Measurements from ENCODE around the gene PPP4C.

The PPP4C gene

DNA sequence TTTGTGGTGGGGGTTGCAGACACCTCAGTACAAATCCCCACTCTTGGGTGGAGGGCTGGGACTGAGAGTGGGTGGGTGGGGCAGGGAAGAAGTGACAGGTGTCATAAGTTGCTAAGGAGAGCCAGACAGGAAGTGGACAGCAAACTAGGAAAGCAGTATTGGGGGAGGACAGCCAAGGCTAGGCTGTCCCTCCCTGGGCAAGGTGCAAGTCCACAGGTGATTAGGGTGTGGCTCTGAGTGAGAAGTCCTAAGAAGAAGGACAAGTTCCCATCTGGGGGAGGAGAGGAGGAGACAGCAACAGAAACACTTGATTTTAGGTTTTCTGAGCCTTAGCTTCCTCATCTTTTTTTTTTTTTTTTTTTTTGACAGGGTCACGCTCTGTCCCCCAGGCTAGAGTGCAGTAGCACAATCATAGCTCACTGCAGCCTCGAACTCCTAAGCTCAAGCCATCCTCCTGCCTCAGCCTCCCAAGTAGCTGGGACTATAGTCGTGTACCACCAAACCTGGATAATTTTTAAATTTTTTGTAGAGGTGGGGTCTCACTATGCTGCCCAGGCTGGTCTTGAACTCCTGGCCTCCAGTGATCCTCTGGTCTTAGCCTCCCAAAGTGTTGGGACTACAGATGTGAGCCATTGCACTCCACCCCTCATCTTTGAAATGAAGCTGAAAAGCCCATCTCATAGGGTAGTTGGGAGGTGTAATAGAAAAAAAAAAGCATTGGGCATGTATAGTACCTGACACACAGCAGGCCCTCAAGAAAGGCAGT, 44.7 kb downstream of the PPP4C start:
- DNase-seq (ENCODE audit: low read depth in 1 of 2, low spot score in 1 of 2), result no peak
- Histone ChIP-seq H3K27me3 (ENCODE audit: insufficient read depth, poor library complexity, severe bottlenecking) (no peaks in the 10 kb centered on the region), H3K27ac (replicated peaks) (no peak overlapping the region), H3K4me3 (replicated peaks; ENCODE audit: insufficient read depth, low read length) (no peak overlapping the region)
- no peak for TF ChIP-seq GABPA (IDR thresholded peaks at IDR 0.05; ENCODE audit: low read depth)
- TF ChIP-seq SPI1 (IDR thresholded peaks at IDR 0.05; ENCODE audit: borderline replicate concordance, low read depth), result no peak
- TF ChIP-seq POLR2AphosphoS5 (IDR thresholded peaks at IDR 0.05; ENCODE audit: low read depth), result no peak
- no peak for TF ChIP-seq CTCF (IDR thresholded peaks at IDR 0.05; ENCODE audit: insufficient read depth, low read length)
- TF ChIP-seq, protein P1, sequence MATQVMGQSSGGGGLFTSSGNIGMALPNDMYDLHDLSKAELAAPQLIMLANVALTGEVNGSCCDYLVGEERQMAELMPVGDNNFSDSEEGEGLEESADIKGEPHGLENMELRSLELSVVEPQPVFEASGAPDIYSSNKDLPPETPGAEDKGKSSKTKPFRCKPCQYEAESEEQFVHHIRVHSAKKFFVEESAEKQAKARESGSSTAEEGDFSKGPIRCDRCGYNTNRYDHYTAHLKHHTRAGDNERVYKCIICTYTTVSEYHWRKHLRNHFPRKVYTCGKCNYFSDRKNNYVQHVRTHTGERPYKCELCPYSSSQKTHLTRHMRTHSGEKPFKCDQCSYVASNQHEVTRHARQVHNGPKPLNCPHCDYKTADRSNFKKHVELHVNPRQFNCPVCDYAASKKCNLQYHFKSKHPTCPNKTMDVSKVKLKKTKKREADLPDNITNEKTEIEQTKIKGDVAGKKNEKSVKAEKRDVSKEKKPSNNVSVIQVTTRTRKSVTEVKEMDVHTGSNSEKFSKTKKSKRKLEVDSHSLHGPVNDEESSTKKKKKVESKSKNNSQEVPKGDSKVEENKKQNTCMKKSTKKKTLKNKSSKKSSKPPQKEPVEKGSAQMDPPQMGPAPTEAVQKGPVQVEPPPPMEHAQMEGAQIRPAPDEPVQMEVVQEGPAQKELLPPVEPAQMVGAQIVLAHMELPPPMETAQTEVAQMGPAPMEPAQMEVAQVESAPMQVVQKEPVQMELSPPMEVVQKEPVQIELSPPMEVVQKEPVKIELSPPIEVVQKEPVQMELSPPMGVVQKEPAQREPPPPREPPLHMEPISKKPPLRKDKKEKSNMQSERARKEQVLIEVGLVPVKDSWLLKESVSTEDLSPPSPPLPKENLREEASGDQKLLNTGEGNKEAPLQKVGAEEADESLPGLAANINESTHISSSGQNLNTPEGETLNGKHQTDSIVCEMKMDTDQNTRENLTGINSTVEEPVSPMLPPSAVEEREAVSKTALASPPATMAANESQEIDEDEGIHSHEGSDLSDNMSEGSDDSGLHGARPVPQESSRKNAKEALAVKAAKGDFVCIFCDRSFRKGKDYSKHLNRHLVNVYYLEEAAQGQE (IDR thresholded peaks at IDR 0.05; ENCODE audit: insufficient replicate concordance, low read depth), result no peak

- TF ChIP-seq, protein P1 (IDR thresholded peaks at IDR 0.05; ENCODE audit: insufficient replicate concordance, low read depth), result no peak
- TF ChIP-seq CTCF (IDR thresholded peaks at IDR 0.05; ENCODE audit: insufficient read depth, low read length), result no peak
- no peak for TF ChIP-seq POLR2AphosphoS5 (IDR thresholded peaks at IDR 0.05; ENCODE audit: low read depth)
- no peak for TF ChIP-seq SPI1 (IDR thresholded peaks at IDR 0.05; ENCODE audit: borderline replicate concordance, low read depth)
- TF ChIP-seq GABPA (IDR thresholded peaks at IDR 0.05; ENCODE audit: low read depth), result no peak
- Histone ChIP-seq H3K27ac (replicated peaks) (no peak overlapping the region), H3K4me3 (replicated peaks; ENCODE audit: insufficient read depth, low read length) (peak overlapping the region; percentile 81), H3K27me3 (ENCODE audit: insufficient read depth, poor library complexity, severe bottlenecking) (no peaks in the 10 kb centered on the region)
- DNase-seq (ENCODE audit: low read depth in 1 of 2, low spot score in 1 of 2), result no peak
These were observed 46.2 kb downstream of the PPP4C start for GRCh38 chr16:30121741-30122571.

- peak overlapping the region; percentile 30; the same call in 1 of the 2 replicates for H3K27ac ChIP-seq (replicated peaks)
- no peak for TF ChIP-seq SPI1 (IDR thresholded peaks at IDR 0.05; ENCODE audit: borderline replicate concordance, low read depth)
- TF ChIP-seq, protein P1 (IDR thresholded peaks at IDR 0.05; ENCODE audit: insufficient replicate concordance, low read depth), result no peak
- no peak for TF ChIP-seq CTCF (IDR thresholded peaks at IDR 0.05; ENCODE audit: insufficient read depth, low read length)
- TF ChIP-seq POLR2AphosphoS5 (IDR thresholded peaks at IDR 0.05; ENCODE audit: low read depth), result no peak
- TF ChIP-seq GABPA (IDR thresholded peaks at IDR 0.05; ENCODE audit: low read depth), result no peak
- no peak for DNase-seq (ENCODE audit: low read depth in 1 of 2, low spot score in 1 of 2)
These were observed 46.9 kb downstream of the PPP4C start for GRCh38 chr16:30122604-30123160.

More at GRCh38 chr16:30122604-30123160, 46.9 kb downstream of the PPP4C start:
- Histone ChIP-seq H3K27me3 (ENCODE audit: insufficient read depth, poor library complexity, severe bottlenecking) (no peaks in the 10 kb centered on the region), H3K4me3 (replicated peaks; ENCODE audit: insufficient read depth, low read length) (peak overlapping the region; percentile 81)
